Loucy (cell line): Measurements from ENCODE around the gene CPA5.

Experiments used
- H2AFZ ChIP-seq: fragments of 200-600 bp; sonication (generic); 2 replicates; pipeline ENCODE4 v1.6.0; 2016; ENCODE audit warnings: antibody characterized with exemption, mild to moderate bottlenecking, low read length, moderate library complexity
- H3F3A ChIP-seq: fragments of 200-600 bp; 2 replicates; pipeline ENCODE4 v1.6.0; 2016; ENCODE audit warnings: antibody characterized with exemption, low read depth, mild to moderate bottlenecking
- H3K27me3 ChIP-seq: fragments of 200-600 bp; sonication (generic); 2 replicates; pipeline ENCODE4 v1.6.1; 2014; ENCODE audit warnings: low read length, mild to moderate bottlenecking; ENCODE audit not compliant: insufficient read depth, poor library complexity, severe bottlenecking
- H3K36me3 ChIP-seq: fragments of 200-600 bp; sonication (generic); 2 replicates; pipeline ENCODE4 v1.6.1; 2016; ENCODE audit warnings: low read length; ENCODE audit not compliant: insufficient read depth
- H3K4me1 ChIP-seq: fragments of 200-600 bp; sonication (generic); 2 replicates; pipeline ENCODE4 v1.5.1; 2014; ENCODE audit warnings: low read length, mild to moderate bottlenecking; ENCODE audit not compliant: insufficient read depth, poor library complexity, severe bottlenecking
- H3K4me2 ChIP-seq: fragments of 200-600 bp; sonication (generic); 2 replicates; pipeline ENCODE4 v1.6.0; 2014; ENCODE audit warnings: antibody characterized with exemption, low read length, low read depth, mild to moderate bottlenecking; ENCODE audit not compliant: poor library complexity, severe bottlenecking
- H3K4me3 ChIP-seq: fragments of 200-600 bp; sonication (generic); 2 replicates; pipeline ENCODE4 v1.5.1; 2014; ENCODE audit warnings: low read length, mild to moderate bottlenecking, mixed read lengths; ENCODE audit not compliant: poor library complexity, severe bottlenecking
- H3K79me2 ChIP-seq: fragments of 200-600 bp; sonication (generic); 2 replicates; pipeline ENCODE4 v1.6.1; 2014; ENCODE audit warnings: low read length; ENCODE audit not compliant: insufficient read depth
- H3K9ac ChIP-seq: fragments of 200-600 bp; sonication (generic); 2 replicates; pipeline ENCODE4 v1.6.0; 2014; ENCODE audit warnings: mild to moderate bottlenecking, low read depth, low read length, moderate library complexity; ENCODE audit not compliant: poor library complexity, severe bottlenecking
- H3K9me2 ChIP-seq: fragments of 200-600 bp; sonication (generic); replicated peaks from 2 replicates; pipeline ENCODE4 v1.6.1; 2016; ENCODE audit warnings: low read depth, low read length, mixed read lengths
- H3K9me3 ChIP-seq: fragments of 200-600 bp; sonication (generic); 2 replicates; pipeline ENCODE4 v1.6.1; 2014; ENCODE audit warnings: mild to moderate bottlenecking, antibody characterized with exemption, low read length, low read depth; ENCODE audit not compliant: insufficient read depth
- H4K20me1 ChIP-seq: fragments of 200-600 bp; sonication (generic); 2 replicates; pipeline ENCODE4 v1.6.0; 2014; ENCODE audit warnings: antibody characterized with exemption, low read length, mild to moderate bottlenecking; ENCODE audit not compliant: insufficient read depth, poor library complexity, severe bottlenecking
- EZH2phosphoT487 ChIP-seq: fragments of 200-600 bp; IDR thresholded peaks from 2 replicates; pipeline ENCODE4 v1.6.1; 2018; ENCODE audit warnings: antibody characterized with exemption, mild to moderate bottlenecking, moderate library complexity, borderline replicate concordance
- TF ChIP-seq, protein P1 (sequence below): fragments of 200-600 bp; sonication (generic); conservative IDR thresholded peaks from 2 replicates; pipeline ENCODE4 v1.5.1; 2014; ENCODE audit warnings: mild to moderate bottlenecking, antibody characterized with exemption, low read length

The CPA5 gene

GRCh38 chr7:130303982-130304381 lies 40.6 kb upstream of the CPA5 start:
- no peak overlapping the region for H3K4me2 ChIP-seq
- no peak overlapping the region for H2AFZ ChIP-seq
- H3K4me1 ChIP-seq = no peaks in the 10 kb centered on the region
- TF ChIP-seq EZH2phosphoT487 = no peak
- TF ChIP-seq, protein P1, sequence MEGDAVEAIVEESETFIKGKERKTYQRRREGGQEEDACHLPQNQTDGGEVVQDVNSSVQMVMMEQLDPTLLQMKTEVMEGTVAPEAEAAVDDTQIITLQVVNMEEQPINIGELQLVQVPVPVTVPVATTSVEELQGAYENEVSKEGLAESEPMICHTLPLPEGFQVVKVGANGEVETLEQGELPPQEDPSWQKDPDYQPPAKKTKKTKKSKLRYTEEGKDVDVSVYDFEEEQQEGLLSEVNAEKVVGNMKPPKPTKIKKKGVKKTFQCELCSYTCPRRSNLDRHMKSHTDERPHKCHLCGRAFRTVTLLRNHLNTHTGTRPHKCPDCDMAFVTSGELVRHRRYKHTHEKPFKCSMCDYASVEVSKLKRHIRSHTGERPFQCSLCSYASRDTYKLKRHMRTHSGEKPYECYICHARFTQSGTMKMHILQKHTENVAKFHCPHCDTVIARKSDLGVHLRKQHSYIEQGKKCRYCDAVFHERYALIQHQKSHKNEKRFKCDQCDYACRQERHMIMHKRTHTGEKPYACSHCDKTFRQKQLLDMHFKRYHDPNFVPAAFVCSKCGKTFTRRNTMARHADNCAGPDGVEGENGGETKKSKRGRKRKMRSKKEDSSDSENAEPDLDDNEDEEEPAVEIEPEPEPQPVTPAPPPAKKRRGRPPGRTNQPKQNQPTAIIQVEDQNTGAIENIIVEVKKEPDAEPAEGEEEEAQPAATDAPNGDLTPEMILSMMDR = no peak
- H4K20me1 ChIP-seq = no peaks in the 10 kb centered on the region
- H3K36me3 ChIP-seq = no peaks in the 10 kb centered on the region
- no peaks in the 10 kb centered on the region for H3K9me3 ChIP-seq
- H3K9me2 ChIP-seq = no peaks in the 10 kb centered on the region
- no peak overlapping the region for H3K4me3 ChIP-seq
- no peaks in the 10 kb centered on the region for H3K79me2 ChIP-seq
- no peaks in the 10 kb centered on the region for H3K27me3 ChIP-seq
- no peaks in the 10 kb centered on the region for H3F3A ChIP-seq
- H3K9ac ChIP-seq = no peak overlapping the region

- no peaks in the 10 kb centered on the region for H3K4me1 ChIP-seq
- H4K20me1 ChIP-seq = no peaks in the 10 kb centered on the region
- no peak overlapping the region for H3K9ac ChIP-seq
- no peaks in the 10 kb centered on the region for H3K9me3 ChIP-seq
- H3K79me2 ChIP-seq = no peaks in the 10 kb centered on the region
- H3F3A ChIP-seq = no peaks in the 10 kb centered on the region
- no peak overlapping the region for H3K4me3 ChIP-seq
- no peak for TF ChIP-seq EZH2phosphoT487
- TF ChIP-seq, protein P1 = no peak
- H3K9me2 ChIP-seq = no peaks in the 10 kb centered on the region
- no peaks in the 10 kb centered on the region for H3K36me3 ChIP-seq
- H3K27me3 ChIP-seq = no peaks in the 10 kb centered on the region
- no peak overlapping the region for H3K4me2 ChIP-seq
- H2AFZ ChIP-seq = no peak overlapping the region
Measured at GRCh38 chr7:130304878-130305277, 39.7 kb upstream of the CPA5 start.

DNA sequence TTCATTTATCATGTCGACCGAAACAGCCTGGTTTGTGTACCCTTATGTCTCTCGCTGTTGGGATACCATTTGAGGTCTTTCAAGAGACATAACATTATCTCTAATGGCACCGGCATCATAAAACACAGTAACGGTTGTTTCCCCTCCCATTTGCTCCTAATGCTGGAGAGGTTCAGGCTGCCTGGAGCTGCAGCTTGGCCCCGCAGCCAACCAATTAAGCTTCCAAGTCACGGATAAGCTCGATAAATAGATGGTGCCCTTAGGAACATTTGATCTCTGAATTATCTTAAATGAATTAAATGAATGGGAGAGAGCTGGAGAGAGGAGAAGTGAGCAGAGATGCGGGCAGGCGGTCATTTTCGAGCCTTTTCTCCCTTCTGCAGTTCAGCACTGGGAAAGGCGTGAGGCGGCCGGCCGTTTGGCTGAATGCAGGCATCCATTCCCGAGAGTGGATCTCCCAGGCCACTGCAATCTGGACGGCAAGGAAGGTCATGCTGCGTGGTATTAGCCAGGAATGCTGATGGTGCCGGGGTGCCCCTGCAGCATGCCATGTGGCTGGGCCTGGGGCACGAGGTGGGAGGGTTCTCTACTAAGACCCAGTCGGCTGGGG lies 39.1 kb upstream of the CPA5 start:
- Histone ChIP-seq H3K9me3 (no peaks in the 10 kb centered on the region), H3K27me3 (no peaks in the 10 kb centered on the region), H3K4me3 (no peak overlapping the region), H3K4me1 (no peaks in the 10 kb centered on the region), H3K9ac (no peak overlapping the region), H3K9me2 (no peaks in the 10 kb centered on the region), H3K79me2 (no peaks in the 10 kb centered on the region), H3F3A (no peaks in the 10 kb centered on the region), H2AFZ (no peak overlapping the region), H3K36me3 (no peaks in the 10 kb centered on the region), H3K4me2 (no peak overlapping the region), H4K20me1 (no peaks in the 10 kb centered on the region)
- TF ChIP-seq, protein P1 = no peak
- TF ChIP-seq EZH2phosphoT487 = no peak
